ENCODE data around the gene SPATS2L. TPM values are rescaled to one million over a fixed set of nuclear protein-coding genes. Genes with fewer than 3 reads are reported as not detected.

Gene SPATS2L
- total and polyA plus RNA-seq, 2 of the 13 experiments (the other 11 are each of a cell fraction or from before 2014, with no cell fraction given) = 154 to 212 TPM

DNA sequence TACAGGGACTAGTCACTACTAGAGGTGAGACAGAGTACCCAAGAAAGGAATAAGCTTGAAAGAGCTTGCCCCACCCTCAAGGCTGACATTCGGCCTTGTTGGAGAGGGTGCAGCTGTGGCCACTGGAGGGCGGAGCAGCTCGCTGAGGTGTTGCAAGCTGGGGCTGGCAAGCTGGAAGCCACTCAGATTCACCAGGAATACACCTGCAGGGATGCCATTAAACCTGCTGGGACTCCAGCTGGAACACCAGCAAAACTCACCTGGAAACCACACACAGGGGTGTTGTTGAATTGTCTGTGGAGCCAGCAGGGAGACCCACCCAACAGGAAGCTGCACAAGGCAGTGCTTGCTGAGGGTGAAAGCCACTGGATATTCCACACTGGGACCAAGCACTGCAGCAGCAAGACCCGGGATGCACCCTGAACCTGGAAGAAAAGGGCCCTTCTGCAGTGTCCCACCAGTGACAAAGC, 177.3 kb downstream of the SPATS2L start (continued):
- TF ChIP-seq, protein P1, sequence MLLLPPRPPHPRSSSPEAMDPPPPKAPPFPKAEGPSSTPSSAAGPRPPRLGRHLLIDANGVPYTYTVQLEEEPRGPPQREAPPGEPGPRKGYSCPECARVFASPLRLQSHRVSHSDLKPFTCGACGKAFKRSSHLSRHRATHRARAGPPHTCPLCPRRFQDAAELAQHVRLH (CRISPR knock-in tag; IDR thresholded peaks at IDR 0.05; ENCODE audit: borderline replicate concordance, low read depth) = peak; percentile 66; the same call in 1 of the 2 replicates
- TF ChIP-seq DNMT1 (CRISPR knock-in tag; IDR thresholded peaks at IDR 0.05) (no peak), ZNF143 (CRISPR knock-in tag; IDR thresholded peaks at IDR 0.05) (no peak), ZNF713 (CRISPR knock-in tag; IDR thresholded peaks at IDR 0.05) (no peak), RXRB (CRISPR knock-in tag; IDR thresholded peaks at IDR 0.05; ENCODE audit: borderline replicate concordance) (peak; percentile 37; the same call in 1 of the 2 replicates), ZNF317 (CRISPR knock-in tag; IDR thresholded peaks at IDR 0.05) (no peak), ZBTB10 (CRISPR knock-in tag; IDR thresholded peaks at IDR 0.05; ENCODE audit: borderline replicate concordance) (no peak), MED1 (CRISPR knock-in tag; IDR thresholded peaks at IDR 0.05) (no peak), SMC3 (IDR thresholded peaks at IDR 0.05; ENCODE audit: low read length) (peak; percentile 60), ZNF367 (CRISPR knock-in tag; IDR thresholded peaks at IDR 0.05; ENCODE audit: borderline replicate concordance) (no peak), DNMT3B (CRISPR knock-in tag; conservative IDR thresholded peaks at IDR 0.05) (no peak), CERS6 (CRISPR knock-in tag; IDR thresholded peaks at IDR 0.05) (no peak), ZNF33A (CRISPR knock-in tag; IDR thresholded peaks at IDR 0.05; ENCODE audit: borderline replicate concordance) (no peak), CEBPZ (IDR thresholded peaks at IDR 0.05; ENCODE audit: low read length) (no peak), SMAD9 (CRISPR knock-in tag; IDR thresholded peaks at IDR 0.05) (no peak), NFIB (CRISPR knock-in tag; IDR thresholded peaks at IDR 0.05; ENCODE audit: borderline replicate concordance) (no peak), YEATS4 (CRISPR knock-in tag; IDR thresholded peaks at IDR 0.05; ENCODE audit: borderline replicate concordance) (no peak), SIN3A (IDR thresholded peaks at IDR 0.05; ENCODE audit: borderline replicate concordance, low read depth, low read length) (peak; percentile 29; the same call in 1 of the 2 replicates), ZBTB25 (CRISPR knock-in tag; IDR thresholded peaks at IDR 0.05) (no peak), ZSCAN22 (CRISPR knock-in tag; IDR thresholded peaks at IDR 0.05) (no peak)
- TF ChIP-seq, protein P2, sequence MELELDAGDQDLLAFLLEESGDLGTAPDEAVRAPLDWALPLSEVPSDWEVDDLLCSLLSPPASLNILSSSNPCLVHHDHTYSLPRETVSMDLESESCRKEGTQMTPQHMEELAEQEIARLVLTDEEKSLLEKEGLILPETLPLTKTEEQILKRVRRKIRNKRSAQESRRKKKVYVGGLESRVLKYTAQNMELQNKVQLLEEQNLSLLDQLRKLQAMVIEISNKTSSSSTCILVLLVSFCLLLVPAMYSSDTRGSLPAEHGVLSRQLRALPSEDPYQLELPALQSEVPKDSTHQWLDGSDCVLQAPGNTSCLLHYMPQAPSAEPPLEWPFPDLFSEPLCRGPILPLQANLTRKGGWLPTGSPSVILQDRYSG (CRISPR knock-in tag; IDR thresholded peaks at IDR 0.05) = no peak
